Peyer's patch (tissue), 4 donors: ENCODE results near the gene PAX8.

Experiments used
- CTCF ChIP-seq, 6 experiments: fragments of 450-650 bp in 4 of 6; fragments of 200-600 bp in 2 of 6; sonication (generic) in 1 of 6; IDR thresholded peaks; one replicate each; pipeline ENCODE4 v1.5.1; 2017 to 2019; ENCODE audit warnings: antibody characterized with exemption in 6 of 6, mild to moderate bottlenecking in 3 of 6, moderate library complexity in 1 of 6
- POLR2A ChIP-seq, 2 donors: fragments of 450-650 bp; IDR thresholded peaks; one replicate each; pipeline ENCODE4 v1.5.1; 2017; ENCODE audit warnings: antibody characterized with exemption in 2 of 2, mild to moderate bottlenecking in 2 of 2, moderate library complexity in 2 of 2

GRCh38 chr2:113277474-113278072 is 1.1 kb downstream of the PAX8 start:
- TF ChIP-seq CTCF (IDR thresholded peaks at IDR 0.05): no peak
- TF ChIP-seq POLR2A (IDR thresholded peaks at IDR 0.05): no peak
